HEK293T (cell line): ENCODE measurements around the gene NAIF1.

Experiments used
- ELF4 ChIP-seq: fragments of 450-650 bp; IDR thresholded peaks from 2 replicates; pipeline ENCODE4 v1.6.1; 2017; ENCODE audit warnings: antibody characterized with exemption
- FOXA1 ChIP-seq: fragments of 450-650 bp; IDR thresholded peaks from 2 replicates; pipeline ENCODE4 v1.6.1; 2016; ENCODE audit warnings: mild to moderate bottlenecking
- FOXM1 ChIP-seq: fragments of 450-650 bp; IDR thresholded peaks from 2 replicates; pipeline ENCODE4 v1.6.1; 2017; ENCODE audit warnings: mild to moderate bottlenecking, borderline replicate concordance
- SP1 ChIP-seq: fragments of 450-650 bp; IDR thresholded peaks from 2 replicates; pipeline ENCODE4 v1.6.1; 2017
- SUZ12 ChIP-seq: fragments of 450-650 bp; IDR thresholded peaks from 2 replicates; pipeline ENCODE4 v1.6.1; 2016; ENCODE audit warnings: mild to moderate bottlenecking
- ZNF384 ChIP-seq: fragments of 450-650 bp; IDR thresholded peaks from 2 replicates; pipeline ENCODE4 v1.6.1; 2016
- TF ChIP-seq, protein P1 (sequence below): fragments of 450-650 bp; IDR thresholded peaks from 2 replicates; pipeline ENCODE4 v1.6.1; 2016

- no peak for TF ChIP-seq ZNF384
- no peak for TF ChIP-seq SP1
- no peak for TF ChIP-seq ELF4
- TF ChIP-seq, protein P1, sequence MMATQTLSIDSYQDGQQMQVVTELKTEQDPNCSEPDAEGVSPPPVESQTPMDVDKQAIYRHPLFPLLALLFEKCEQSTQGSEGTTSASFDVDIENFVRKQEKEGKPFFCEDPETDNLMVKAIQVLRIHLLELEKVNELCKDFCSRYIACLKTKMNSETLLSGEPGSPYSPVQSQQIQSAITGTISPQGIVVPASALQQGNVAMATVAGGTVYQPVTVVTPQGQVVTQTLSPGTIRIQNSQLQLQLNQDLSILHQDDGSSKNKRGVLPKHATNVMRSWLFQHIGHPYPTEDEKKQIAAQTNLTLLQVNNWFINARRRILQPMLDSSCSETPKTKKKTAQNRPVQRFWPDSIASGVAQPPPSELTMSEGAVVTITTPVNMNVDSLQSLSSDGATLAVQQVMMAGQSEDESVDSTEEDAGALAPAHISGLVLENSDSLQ: no peak
- TF ChIP-seq SUZ12: no peak
- no peak for TF ChIP-seq FOXM1
- TF ChIP-seq FOXA1: no peak
These were observed 11.6 kb upstream of the NAIF1 start for GRCh38 chr9:128078504-128079434.
